SK-N-SH (cell line): ENCODE results near the gene HACD1. TPM values are rescaled to one million over a fixed set of nuclear protein-coding genes. Genes with fewer than 3 reads are reported as not detected.
A peak's percentile ranks its signal among the peaks of the same experiment; 100 is the strongest.

ENCODE experiments used
- CTCF ChIA-PET: fragments of 300-600, 350-600 bp; formaldehyde crosslinking; extraction: SDS; loops from one replicate; lab custom pipeline; 2021; lab: Yijun Ruan, JAX
- POLR2A ChIA-PET: fragments of 350-600 bp; sonication (Branson Sonifier 250); formaldehyde crosslinking; extraction: SDS; loops from one replicate; lab custom pipeline; 2020; ENCODE audit warnings: antibody characterized with exemption, inconsistent platforms; lab: Yijun Ruan, JAX
- DNase-seq: peaks from one replicate; pipeline ENCODE4 v3.0.0; 2012
- H2AFZ ChIP-seq: fragments of 200-600 bp; sonication (generic); 2 replicates; pipeline ENCODE4 v1.8.1; 2016; ENCODE audit warnings: antibody characterized with exemption, mild to moderate bottlenecking, low read depth
- H3F3A ChIP-seq: fragments of 200-600 bp; sonication (generic); replicated peaks from 2 replicates; pipeline ENCODE3; 2016; ENCODE audit warnings: antibody characterized with exemption, mild to moderate bottlenecking; ENCODE audit not compliant: insufficient read depth
- H3K27ac ChIP-seq, 2 experiments: fragments of 200-500 bp in 1 of 2; fragments of 200-600 bp in 1 of 2; sonication (Bioruptor generic) in 1 of 2; sonication (generic), shearing (Covaris generic) in 1 of 2; 2 replicates each; pipeline versions ENCODE4 v1.5.1 to v1.6.1; 2014 to 2016; ENCODE audit warnings: low read depth in 2 of 2, inconsistent platforms in 1 of 2, low read length in 1 of 2, mild to moderate bottlenecking in 1 of 2, mixed read lengths in 1 of 2
- H3K27me3 ChIP-seq: fragments of 200-600 bp; sonication (generic), shearing (Covaris generic); 2 replicates; pipeline ENCODE4 v1.6.1; 2016; ENCODE audit warnings: mixed run types; ENCODE audit not compliant: insufficient read depth
- H3K36me3 ChIP-seq, 2 experiments: fragments of 200-500 bp in 1 of 2; fragments of 200-600 bp in 1 of 2; sonication (Bioruptor generic) in 1 of 2; sonication (generic) in 1 of 2; replicated peaks in 1 of 2; 2 replicates each; pipeline versions ENCODE3 to v1.5.1; 2014 to 2016; ENCODE audit warnings: low read length in 1 of 2, mild to moderate bottlenecking in 1 of 2; ENCODE audit not compliant: insufficient read depth in 2 of 2, control insufficient read depth in 1 of 2
- H3K4me1 ChIP-seq, 2 experiments: fragments of 200-500 bp in 1 of 2; fragments of 200-600 bp in 1 of 2; sonication (Bioruptor generic) in 1 of 2; sonication (generic), shearing (Covaris generic) in 1 of 2; 2 replicates each; pipeline versions ENCODE4 v1.5.1 to v1.6.1; 2014 to 2016; ENCODE audit warnings: low read depth in 1 of 2, low read length in 1 of 2, mixed run types in 1 of 2; ENCODE audit not compliant: insufficient read depth in 2 of 2, control insufficient read depth in 1 of 2
- H3K4me2 ChIP-seq: fragments of 200-600 bp; sonication (generic), shearing (Covaris generic); 2 replicates; pipeline ENCODE4 v1.6.1; 2017; ENCODE audit warnings: mixed run types
- H3K4me3 ChIP-seq, 2 experiments: fragments of 200-500 bp in 1 of 2; fragments of 200-600 bp in 1 of 2; sonication (Bioruptor generic) in 1 of 2; sonication (generic), shearing (Covaris generic) in 1 of 2; 2 replicates each; pipeline versions ENCODE4 v1.5.1 to v1.8.1; 2014 to 2016; ENCODE audit warnings: low read depth in 2 of 2, inconsistent platforms in 1 of 2, low read length in 1 of 2, mild to moderate bottlenecking in 1 of 2, mixed read lengths in 1 of 2, moderate library complexity in 1 of 2
- H3K79me2 ChIP-seq: fragments of 200-600 bp; sonication (generic); 2 replicates; pipeline ENCODE4 v1.8.1; 2017; ENCODE audit warnings: mild to moderate bottlenecking; ENCODE audit not compliant: insufficient read depth
- H3K9ac ChIP-seq: fragments of 200-600 bp; sonication (generic); 2 replicates; pipeline ENCODE4 v1.6.1; 2017; ENCODE audit warnings: mixed run types
- H3K9me2 ChIP-seq: fragments of 200-600 bp; sonication (generic); 2 replicates; pipeline ENCODE4 v1.6.1; 2017; ENCODE audit warnings: mixed run types
- H3K9me3 ChIP-seq: fragments of 200-600 bp; sonication (generic); 2 replicates; pipeline ENCODE4 v1.6.1; 2017; ENCODE audit warnings: mixed run types, mild to moderate bottlenecking, moderate library complexity
- H4K20me1 ChIP-seq: fragments of 200-600 bp; sonication (generic); 2 replicates; pipeline ENCODE4 v1.6.1; 2017; ENCODE audit warnings: mild to moderate bottlenecking, mixed run types; ENCODE audit not compliant: insufficient read depth
- CHD2 ChIP-seq: fragments of 150-350 bp; IDR thresholded peaks from 2 replicates; pipeline ENCODE4 v1.6.1; 2018; ENCODE audit warnings: low read length; ENCODE audit not compliant: partially characterized antibody
- CTCF ChIP-seq: fragments of 200-600 bp; sonication (generic); IDR thresholded peaks from 2 replicates; pipeline ENCODE4 v1.6.1; 2017; ENCODE audit warnings: antibody characterized with exemption, mild to moderate bottlenecking, moderate library complexity
- ELF1 ChIP-seq: IDR thresholded peaks from 2 replicates; pipeline ENCODE4 v1.4.0; 2012
- EP300 ChIP-seq, 2 experiments: IDR thresholded peaks; 2 replicates each; pipeline versions ENCODE4 v1.4.0 to v1.6.1; 2012; ENCODE audit warnings: borderline replicate concordance in 1 of 2, low read depth in 1 of 2, low read length in 1 of 2
- EZH2phosphoT487 ChIP-seq: fragments of 200-600 bp; sonication (generic); IDR thresholded peaks from 2 replicates; pipeline ENCODE4 v1.6.1; 2017; ENCODE audit warnings: low read depth, mixed run types, mild to moderate bottlenecking, antibody characterized with exemption, moderate library complexity, borderline replicate concordance
- FOSL2 ChIP-seq: IDR thresholded peaks from 2 replicates; pipeline ENCODE4 v1.4.0; 2012; ENCODE audit warnings: low read depth, mild to moderate bottlenecking, moderate library complexity, borderline replicate concordance
- FOXM1 ChIP-seq: IDR thresholded peaks from 2 replicates; pipeline ENCODE4 v1.4.0; 2012; ENCODE audit warnings: low read depth, mild to moderate bottlenecking
- GABPA ChIP-seq: IDR thresholded peaks from 2 replicates; pipeline ENCODE4 v1.4.0; 2012; ENCODE audit warnings: low read depth, mild to moderate bottlenecking
- GATA2 ChIP-seq: sonication (generic); formaldehyde crosslinking; IDR thresholded peaks from 2 replicates; pipeline ENCODE4 v1.5.0; 2020; ENCODE audit warnings: mild to moderate bottlenecking, missing genetic modification reagents
- JUND ChIP-seq: IDR thresholded peaks from 2 replicates; pipeline ENCODE4 v1.4.0; 2012
- MAX ChIP-seq: IDR thresholded peaks from 2 replicates; pipeline ENCODE4 v1.4.0; 2012; ENCODE audit warnings: low read depth
- MXI1 ChIP-seq: IDR thresholded peaks from 2 replicates; pipeline ENCODE4 v1.6.1; 2012; ENCODE audit warnings: mild to moderate bottlenecking, low read depth, low read length, improper control_type of control experiment
- NFIC ChIP-seq: IDR thresholded peaks from 2 replicates; pipeline ENCODE4 v1.4.0; 2012; ENCODE audit warnings: borderline replicate concordance
- PBX3 ChIP-seq: IDR thresholded peaks from 2 replicates; pipeline ENCODE4; 2012
- POLR2AphosphoS5 ChIP-seq: IDR thresholded peaks from 2 replicates; pipeline ENCODE4 v1.6.1; 2012; ENCODE audit warnings: low read depth, low read length
- RCOR1 ChIP-seq: fragments of 150-350 bp; IDR thresholded peaks from 2 replicates; pipeline ENCODE4 v1.6.1; 2017; ENCODE audit warnings: antibody characterized with exemption, low read length
- SIN3A ChIP-seq: IDR thresholded peaks from 2 replicates; pipeline ENCODE4 v1.6.1; 2012; ENCODE audit warnings: low read depth, mild to moderate bottlenecking, low read length, moderate library complexity, borderline replicate concordance
- TAF1 ChIP-seq: IDR thresholded peaks from 2 replicates; pipeline ENCODE4 v1.6.1; 2012; ENCODE audit warnings: low read depth, mild to moderate bottlenecking, low read length, moderate library complexity, borderline replicate concordance
- TEAD4 ChIP-seq: IDR thresholded peaks from 2 replicates; pipeline ENCODE4 v1.4.0; 2012; ENCODE audit warnings: mild to moderate bottlenecking, borderline replicate concordance; ENCODE audit not compliant: insufficient read depth
- USF1 ChIP-seq: IDR thresholded peaks from 2 replicates; pipeline ENCODE4 v1.4.0; 2012; ENCODE audit warnings: low read depth, borderline replicate concordance
- YY1 ChIP-seq: IDR thresholded peaks from 2 replicates; pipeline ENCODE4 v1.4.0; 2012; ENCODE audit warnings: low read depth, mild to moderate bottlenecking
- WGBS: methylation state at CpG from one replicate; pipeline ENCODE4 v1.1.6; 2017; ENCODE audit warnings: low lambda C conversion rate; 5-methylcytosine and 5-hydroxymethylcytosine counted together
- polyA plus RNA-seq, 3 experiments: library from polyadenylated mRNA; depleted of rRNA; stranded (reverse); fragments of >200 nt; gene quantifications; 2 replicates each; pipeline ENCODE4 v1.2.3, GENCODE V29; 2012

HACD1 gene
- polyA plus RNA-seq, 1 of the 3 experiments (the other 2 are of a cell fraction) = 23.9 TPM

- TF ChIP-seq CTCF (peak; percentile 35), FOXM1 (no peak), POLR2AphosphoS5 (0 out of 2 replicates have a peak, but pooled peaks have one; percentile 20), YY1 (no peak), SIN3A (no peak), NFIC (no peak), TAF1 (peak; percentile 30; the same call in 1 of the 2 replicates), PBX3 (no peak), USF1 (no peak), MXI1 (peak; percentile 65; the same call in 1 of the 2 replicates), GATA2 (CRISPR knock-in tag) (no peak), GABPA (no peak), JUND (no peak), ELF1 (no peak)
Measured at GRCh38 chr10:17617031-17617911, at the start of gene HACD1 (continued).

DNA sequence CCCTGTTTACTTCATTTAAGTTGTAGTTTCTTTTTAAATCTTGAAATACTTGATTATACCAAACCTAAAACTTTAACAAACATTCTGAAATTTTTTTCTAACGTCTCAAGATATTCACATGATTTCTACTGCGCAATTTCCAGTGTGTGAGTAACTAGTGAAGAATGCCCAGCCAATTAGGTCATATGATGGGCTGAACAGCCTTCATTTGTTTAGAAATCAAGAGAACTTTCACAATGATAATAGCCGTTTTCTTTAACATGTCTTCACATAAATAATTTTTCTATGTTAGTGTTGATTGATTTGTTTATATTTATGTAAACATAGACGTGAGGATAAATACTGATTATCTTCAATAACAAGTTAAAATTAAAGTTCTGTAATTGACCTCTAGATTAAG, 48.6 kb upstream of the HACD1 start:
- CTCF ChIA-PET = interaction anchor here (0.6 kb wide), 1 partner anchor 14 kb away, joined by 3 read pairs; no protein-coding TSS in a partner anchor
- H3K9ac ChIP-seq = peak overlapping the region; percentile 38
- TF ChIP-seq GABPA = no peak
- peak; percentile 62; the same call in 1 of the 2 replicates for TF ChIP-seq FOSL2
- no peak for TF ChIP-seq EP300 (IDR thresholded peaks at IDR 0.05; ENCODE audit: borderline replicate concordance in 1 of 2, low read depth in 1 of 2, low read length in 1 of 2)
- TF ChIP-seq CHD2 = no peak
- TF ChIP-seq RCOR1 = no peak
- TF ChIP-seq YY1 = no peak
- TF ChIP-seq POLR2AphosphoS5 = no peak
- no peak for TF ChIP-seq MAX
- peak; percentile 68 for TF ChIP-seq USF1
- TF ChIP-seq EZH2phosphoT487 = no peak
- no peak for TF ChIP-seq MXI1
- peak; percentile 16; the same call in 1 of the 2 replicates for TF ChIP-seq PBX3
- TF ChIP-seq CTCF = no peak
- TF ChIP-seq JUND = peak; percentile 72
- TF ChIP-seq TEAD4 = peak; percentile 43; the same call in 1 of the 2 replicates

More for the DNA sequence above, 48.6 kb upstream of the HACD1 start:
- peaks cover 0 to 10% of the 10 kb centered on the region in 2 experiments; a peak in 3 of 4 replicates for H3K4me1 ChIP-seq
- no peaks in the 10 kb centered on the region for H3K9me2 ChIP-seq
- WGBS = 13% methylated on average over 4 of the region's 4 CpGs
- H3K27ac ChIP-seq = peak overlapping the region; percentile 66 to 93; a peak in 3 of 4 replicates
- H3F3A ChIP-seq = peaks cover 7% of the 10 kb centered on the region
- H2AFZ ChIP-seq = peak overlapping the region; percentile 43; the same call in 1 of the 2 replicates
- POLR2A ChIA-PET = no interaction called here
- no peak overlapping the region for H3K4me3 ChIP-seq
- H3K27me3 ChIP-seq = no peaks in the 10 kb centered on the region
- DNase-seq = no peak
- peaks cover 5 to 8% of the 10 kb centered on the region in 2 experiments for H3K36me3 ChIP-seq
- peaks cover 86% of the 10 kb centered on the region for H3K79me2 ChIP-seq
- H4K20me1 ChIP-seq = no peaks in the 10 kb centered on the region
- no peaks in the 10 kb centered on the region for H3K9me3 ChIP-seq
- H3K4me2 ChIP-seq = peak overlapping the region; percentile 28; the same call in 1 of the 2 replicates
